GM12874 (cell line): ENCODE measurements around the gene DAPK1.

Experiments
- CTCF ChIP-seq: IDR thresholded peaks from 2 replicates; pipeline ENCODE4 v1.5.1; 2011; ENCODE audit warnings: low read depth, mild to moderate bottlenecking, control low read depth, low read length, moderate library complexity; ENCODE audit not compliant: insufficient read depth

DAPK1 gene

GRCh38 chr9:87572719-87573118 is 75.1 kb downstream of the DAPK1 start:
- TF ChIP-seq CTCF: no peak

GRCh38 chr9:87573841-87574342 is 76.2 kb downstream of the DAPK1 start:
- TF ChIP-seq CTCF: no peak

GRCh38 chr9:87577746-87578145 is 80.1 kb downstream of the DAPK1 start:
- no peak for TF ChIP-seq CTCF

GRCh38 chr9:87578625-87579024 is 81.0 kb downstream of the DAPK1 start:
- TF ChIP-seq CTCF: no peak

- TF ChIP-seq CTCF: no peak
Measured at GRCh38 chr9:87579781-87580541, 82.3 kb downstream of the DAPK1 start.

- no peak for TF ChIP-seq CTCF
Measured at GRCh38 chr9:87580941-87581438, 83.3 kb downstream of the DAPK1 start.

- TF ChIP-seq CTCF: no peak
Measured at GRCh38 chr9:87581513-87581912, 83.8 kb downstream of the DAPK1 start.
